ENCODE data around the gene ESPN.

DNA sequence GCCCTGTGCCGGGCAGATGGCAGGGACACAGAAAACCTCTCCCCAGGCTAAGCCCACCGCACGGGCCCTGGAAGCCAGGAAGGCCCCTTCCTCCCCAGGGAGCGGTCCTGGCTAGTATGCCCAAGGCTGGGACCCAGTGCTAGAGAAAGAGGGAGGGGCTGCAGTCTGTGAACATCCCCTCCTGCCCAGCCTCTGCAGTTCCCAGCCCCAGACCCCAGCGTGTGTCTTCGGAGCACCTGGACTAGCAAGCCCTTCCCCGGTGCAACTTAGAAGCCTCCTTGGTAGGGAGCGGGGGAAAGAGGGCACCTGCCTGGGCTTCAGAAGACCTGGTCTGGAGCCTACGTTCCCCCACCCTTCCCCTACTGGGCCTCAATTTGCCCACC lies 64.8 kb downstream of the ESPN start:
- TF ChIP-seq ZNF565 (CRISPR knock-in tag; conservative IDR thresholded peaks at IDR 0.05; ENCODE audit: low read depth) (no peak), ZNF8 (CRISPR knock-in tag; IDR thresholded peaks at IDR 0.05) (no peak), ESRRG (CRISPR knock-in tag; IDR thresholded peaks at IDR 0.05) (no peak), BACH2 (CRISPR knock-in tag; IDR thresholded peaks at IDR 0.05; ENCODE audit: borderline replicate concordance) (no peak), ZFP30 (CRISPR knock-in tag; IDR thresholded peaks at IDR 0.05) (no peak), ZNF70 (CRISPR knock-in tag; IDR thresholded peaks at IDR 0.05) (no peak), PATZ1 (CRISPR knock-in tag; IDR thresholded peaks at IDR 0.05; ENCODE audit: borderline replicate concordance) (no peak), CSDC2 (CRISPR knock-in tag; IDR thresholded peaks at IDR 0.05) (no peak), TOX (CRISPR knock-in tag; IDR thresholded peaks at IDR 0.05; ENCODE audit: borderline replicate concordance) (no peak), RARB (CRISPR knock-in tag; IDR thresholded peaks at IDR 0.05) (no peak), POU6F1 (CRISPR knock-in tag; IDR thresholded peaks at IDR 0.05; ENCODE audit: borderline replicate concordance, low read depth) (no peak)
- TF ChIP-seq, protein P1, sequence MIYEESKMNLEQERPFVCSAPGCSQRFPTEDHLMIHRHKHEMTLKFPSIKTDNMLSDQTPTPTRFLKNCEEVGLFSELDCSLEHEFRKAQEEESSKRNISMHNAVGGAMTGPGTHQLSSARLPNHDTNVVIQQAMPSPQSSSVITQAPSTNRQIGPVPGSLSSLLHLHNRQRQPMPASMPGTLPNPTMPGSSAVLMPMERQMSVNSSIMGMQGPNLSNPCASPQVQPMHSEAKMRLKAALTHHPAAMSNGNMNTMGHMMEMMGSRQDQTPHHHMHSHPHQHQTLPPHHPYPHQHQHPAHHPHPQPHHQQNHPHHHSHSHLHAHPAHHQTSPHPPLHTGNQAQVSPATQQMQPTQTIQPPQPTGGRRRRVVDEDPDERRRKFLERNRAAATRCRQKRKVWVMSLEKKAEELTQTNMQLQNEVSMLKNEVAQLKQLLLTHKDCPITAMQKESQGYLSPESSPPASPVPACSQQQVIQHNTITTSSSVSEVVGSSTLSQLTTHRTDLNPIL (CRISPR knock-in tag; IDR thresholded peaks at IDR 0.05; ENCODE audit: low read depth), result no peak
